NOMO-1 treated with dmso at 0.1 percent for 144 hours (cell line): ENCODE data around the gene OR2T35.
"Not testable (repeated sequence)": the region's sequence is repeated elsewhere in the genome, so short reads cannot be mapped to it uniquely, and the experiment has no call there.

Experiments used
- DNase-seq: peaks from one replicate; lab custom pipeline; 2025; ENCODE audit not compliant: unreplicated experiment; lab: John Stamatoyannopoulos, UW

The OR2T35 gene

GRCh38 chr1:248645178-248645577 lies at the start of gene OR2T35:
TSS of gene OR2T35 (minus strand) at chr1:248645278. CDS start at chr1:248639258, 6,020 bp downstream.
- not testable (repeated sequence) for DNase-seq

GRCh38 chr1:248691567-248692155 lies 46.6 kb upstream of the OR2T35 start:
- no peak for DNase-seq

GRCh38 chr1:248688527-248689298 lies 43.6 kb upstream of the OR2T35 start:
- no peak for DNase-seq

DNA sequence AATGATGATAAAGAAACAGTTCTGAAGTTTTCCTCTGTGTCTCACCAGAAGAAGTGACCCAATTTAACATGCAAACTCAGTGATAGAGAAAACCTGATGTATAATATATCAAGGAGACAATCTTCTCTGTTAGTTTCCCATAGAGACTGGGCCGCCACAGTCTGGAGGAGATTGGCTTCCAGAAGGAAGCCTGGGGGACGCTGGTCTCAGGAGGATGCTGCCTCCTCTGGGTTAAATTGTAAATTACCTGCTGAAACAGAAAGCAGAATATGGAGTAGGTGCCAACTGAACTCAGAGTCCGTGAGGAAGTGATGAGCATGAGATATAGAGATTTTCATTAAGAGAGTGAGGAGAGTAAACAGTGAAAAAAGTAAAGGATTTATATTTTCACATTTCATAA lies 41.7 kb upstream of the OR2T35 start:
- no peak for DNase-seq

GRCh38 chr1:248681651-248682050 lies 36.6 kb upstream of the OR2T35 start:
- no peak for DNase-seq

DNA sequence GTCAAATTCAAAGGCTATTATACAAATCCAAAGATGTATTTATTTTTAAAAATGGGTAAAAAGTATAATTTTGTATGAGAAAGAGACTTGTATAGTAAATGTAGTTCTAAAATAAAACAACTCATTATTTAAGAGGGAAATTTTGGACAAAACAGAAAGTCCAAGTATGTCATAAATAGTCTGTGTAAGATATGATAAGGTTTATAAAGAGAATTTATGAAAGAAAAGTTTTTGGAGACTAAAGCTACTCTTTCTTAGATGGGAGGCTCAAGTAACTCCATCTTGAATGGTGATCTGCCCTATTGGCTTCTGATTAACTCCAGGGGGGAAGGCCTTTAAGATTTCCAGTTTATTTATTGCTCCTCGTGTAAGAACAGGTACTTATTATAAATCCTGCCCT lies 24.9 kb upstream of the OR2T35 start:
- no peak for DNase-seq

- not testable (repeated sequence) for DNase-seq
Observed at GRCh38 chr1:248663453-248664328, 18.6 kb upstream of the OR2T35 start.

DNA sequence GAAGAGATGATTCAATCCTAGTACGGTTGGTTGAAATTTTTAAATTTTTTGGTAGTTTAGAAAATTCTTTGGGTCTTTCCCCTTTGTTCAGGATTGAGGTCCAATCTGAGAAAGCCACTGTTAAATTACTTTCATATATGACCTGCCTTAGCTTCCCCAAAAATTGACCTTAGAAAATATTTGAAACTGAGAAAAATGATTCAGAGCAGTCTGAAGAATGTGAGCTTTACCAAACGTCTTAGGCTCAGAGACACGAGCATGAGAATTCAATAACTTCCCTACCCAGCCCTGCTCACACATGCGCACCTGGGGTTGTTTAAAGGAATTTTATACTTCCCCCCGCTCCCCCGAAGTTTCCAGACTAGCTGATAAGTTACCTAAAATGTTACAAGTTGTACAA lies 11.7 kb upstream of the OR2T35 start:
- not testable (repeated sequence) for DNase-seq

DNA sequence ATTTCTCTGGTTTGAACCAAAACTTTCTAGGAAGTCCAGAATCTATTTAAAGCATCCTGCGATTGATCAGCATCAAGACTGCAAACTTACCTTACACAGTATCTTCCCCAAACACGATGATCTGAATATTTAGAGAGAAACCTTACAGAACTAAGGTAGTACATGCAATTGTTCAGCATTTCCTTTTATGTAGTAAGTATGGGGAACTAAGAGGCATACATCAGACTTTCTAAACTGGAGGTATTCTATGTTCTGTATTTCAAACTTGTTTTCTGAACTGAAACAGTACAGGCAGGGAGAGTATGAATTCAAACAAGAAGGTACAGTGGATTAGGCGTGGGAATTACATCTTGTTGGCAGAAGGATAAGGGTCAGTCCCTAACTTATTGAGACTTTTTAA lies 10.3 kb upstream of the OR2T35 start, which contains the start of gene OR2T27:
TSS of gene OR2T27 (minus strand) at position 175 of the 400 bp plus-strand sequence. CDS start 4,644 bp downstream, outside the sequence.
- not testable (repeated sequence) for DNase-seq

- DNase-seq: not testable (repeated sequence)
Observed at GRCh38 chr1:248648770-248649536, 3.9 kb upstream of the OR2T35 start.

DNA sequence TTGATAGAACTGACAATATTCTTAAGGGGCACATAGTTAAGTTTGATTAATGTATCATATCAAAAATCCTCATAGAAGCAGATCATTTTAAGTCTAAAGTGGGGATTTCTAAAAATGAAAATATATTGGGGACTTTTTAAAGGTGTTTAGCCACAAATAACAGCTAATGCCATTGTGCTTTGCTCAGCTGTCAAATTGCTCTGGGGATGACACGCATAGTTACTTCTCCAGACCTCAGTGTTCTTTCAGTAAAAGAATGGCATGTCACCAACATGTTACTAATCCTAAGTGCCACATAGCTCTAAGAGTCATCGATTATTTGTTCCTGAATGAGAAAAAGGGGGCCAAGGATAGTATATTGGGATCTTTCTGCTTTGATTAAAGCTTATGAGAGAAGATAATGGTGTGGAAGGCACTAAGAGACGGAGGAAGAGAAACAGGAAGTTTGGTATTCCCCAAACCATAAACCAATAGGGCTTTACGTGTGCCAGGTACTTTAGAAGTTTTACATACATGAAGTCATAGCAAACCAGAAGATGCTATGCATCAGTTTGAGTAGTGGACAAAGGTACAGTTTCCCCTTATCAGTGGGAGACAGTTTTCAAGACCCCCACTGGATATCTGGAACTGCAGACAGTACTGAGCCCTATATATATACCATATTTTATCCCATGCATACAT lies 2.0 kb downstream of the OR2T35 start:
- DNase-seq: not testable (repeated sequence)

DNA sequence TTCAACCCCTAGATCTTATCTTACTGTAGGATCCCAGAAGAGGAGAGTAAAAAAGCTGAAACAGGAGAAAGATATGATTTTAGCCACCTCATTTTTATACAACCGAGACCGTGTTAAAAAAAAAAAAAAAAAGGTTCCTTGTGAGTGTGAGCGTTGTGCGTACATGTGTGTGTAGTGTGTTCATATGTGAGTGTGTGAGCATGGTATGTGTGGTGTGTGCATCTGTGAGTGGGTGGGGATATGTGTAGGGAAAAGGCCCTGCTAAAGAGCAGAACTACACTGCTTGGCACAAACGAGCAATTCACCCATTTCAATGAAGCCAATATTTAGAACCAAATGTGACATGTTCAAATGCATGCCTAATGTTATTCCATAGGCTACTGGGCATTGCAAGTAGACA lies 3.5 kb downstream of the OR2T35 start:
- DNase-seq: not testable (repeated sequence)

DNA sequence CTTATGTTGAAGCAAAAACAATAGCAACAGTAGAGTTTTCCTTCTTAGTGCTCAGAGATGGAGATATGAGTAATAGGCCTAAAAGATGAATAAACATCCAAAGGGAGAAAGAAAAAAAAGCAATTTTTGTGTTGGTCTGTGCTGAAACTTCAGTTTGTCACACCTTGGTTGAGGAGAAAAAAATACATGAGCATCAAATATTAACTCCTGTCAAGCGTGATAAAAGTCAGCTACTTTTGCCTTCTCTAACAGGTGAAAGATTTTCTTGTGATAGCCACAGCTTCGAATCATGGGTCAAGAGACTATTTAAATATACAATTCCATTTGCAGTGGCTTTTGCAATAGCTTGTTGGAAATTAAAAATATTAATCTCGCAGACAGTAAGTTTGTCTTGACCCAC lies 4.2 kb downstream of the OR2T35 start:
- not testable (repeated sequence) for DNase-seq

DNA sequence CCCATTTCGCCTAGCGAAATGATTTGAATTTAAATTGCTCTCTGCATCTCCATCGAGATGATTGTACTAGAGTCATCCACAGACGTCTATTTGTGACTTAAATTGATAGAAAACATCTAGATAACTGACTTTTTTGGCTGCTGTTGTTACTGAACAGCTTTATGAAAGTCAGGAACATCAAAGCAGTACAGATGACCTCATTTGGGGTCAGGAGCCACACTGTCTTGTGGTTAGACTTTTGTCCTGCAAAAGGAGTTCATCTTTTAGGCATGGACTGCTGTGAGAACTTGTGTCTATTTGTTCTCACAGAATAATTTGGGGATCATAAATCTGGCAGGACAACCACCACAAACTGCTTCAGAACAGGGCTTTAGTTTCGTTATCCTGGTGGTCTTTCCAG lies 5.4 kb downstream of the OR2T35 start:
- not testable (repeated sequence) for DNase-seq

GRCh38 chr1:248636612-248637011 lies 8.5 kb downstream of the OR2T35 start:
- DNase-seq: not testable (repeated sequence)

- not testable (repeated sequence) for DNase-seq
Observed at GRCh38 chr1:248634991-248635390, 10.1 kb downstream of the OR2T35 start, which contains the start of gene OR2T11. TSS of gene OR2T11 (minus strand) at chr1:248635091. CDS start at chr1:248627128, 7,963 bp downstream.

DNA sequence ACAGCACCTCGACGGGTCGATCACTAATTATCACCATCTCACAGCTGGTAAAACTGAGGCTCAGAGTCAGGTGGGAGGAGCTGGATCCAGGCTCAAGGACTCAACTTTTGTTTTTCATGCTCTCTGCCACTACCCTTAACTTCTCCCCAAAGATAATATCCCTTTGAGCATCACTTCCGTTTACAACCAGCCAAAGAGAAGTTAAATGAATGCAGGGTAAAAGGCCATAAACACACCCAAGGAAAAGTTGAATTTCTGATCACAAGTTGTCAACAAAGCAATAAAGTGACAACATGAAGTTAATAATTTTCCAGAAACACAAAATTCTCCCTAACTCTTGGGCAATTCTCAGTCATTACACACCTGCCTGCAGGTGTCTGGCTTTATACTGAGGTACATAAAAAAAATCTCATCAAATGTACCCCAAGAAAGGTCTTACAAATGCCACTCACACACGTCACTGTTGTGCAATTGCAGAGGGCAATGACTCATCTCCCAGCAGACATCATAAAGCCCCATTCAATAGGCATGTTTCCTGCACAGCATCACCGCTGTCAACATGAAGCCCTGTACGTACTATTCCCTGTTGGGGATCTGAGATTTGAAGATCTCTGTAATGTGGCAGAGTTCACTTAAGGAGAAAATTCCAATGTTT lies 13.6 kb downstream of the OR2T35 start:
- no peak for DNase-seq

DNA sequence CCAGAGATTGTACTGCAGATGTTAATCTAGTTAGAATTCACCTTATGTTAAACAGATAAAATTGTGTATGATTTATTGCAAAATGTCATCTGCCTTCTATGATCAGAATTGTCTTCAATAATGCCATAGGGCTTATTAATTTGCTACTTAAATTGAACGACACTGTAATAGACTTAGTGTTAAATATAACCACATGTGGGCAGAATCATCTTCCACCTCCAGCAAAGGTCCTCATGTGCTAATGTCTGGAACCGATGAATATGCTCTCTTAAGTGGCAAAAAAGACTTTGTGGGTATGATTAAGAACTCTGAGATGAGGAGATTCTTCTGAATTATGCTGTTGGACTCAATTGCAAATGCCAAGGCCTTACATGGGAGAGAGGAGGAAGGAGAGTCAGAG lies 14.5 kb downstream of the OR2T35 start:
- no peak for DNase-seq
